K562 (cell line): ENCODE data around the gene FTO. TPM values are rescaled to one million over a fixed set of nuclear protein-coding genes. Genes with fewer than 3 reads are reported as not detected.

ENCODE experiments used
- ETS1 ChIP-seq: conservative IDR thresholded peaks from 2 replicates; pipeline ENCODE4 v1.6.1; 2011; ENCODE audit warnings: low read depth, mild to moderate bottlenecking, low read length; ENCODE audit not compliant: control insufficient read depth
- FOSL1 ChIP-seq: fragments of 200-800 bp; sonication (Bioruptor generic); conservative IDR thresholded peaks from 2 replicates; pipeline ENCODE4 v1.6.1; 2016; ENCODE audit warnings: missing genetic modification characterization, missing compliant biosample characterization
- SPI1 ChIP-seq: IDR thresholded peaks from 2 replicates; pipeline ENCODE4 v1.6.1; 2011; ENCODE audit warnings: low read depth, low read length, control low read depth, borderline replicate concordance
- ZC3H4 ChIP-seq: sonication (generic); formaldehyde crosslinking; IDR thresholded peaks from 2 replicates; pipeline ENCODE4 v1.9.0; 2021; ENCODE audit warnings: missing genetic modification reagents, borderline replicate concordance
- polyA plus RNA-seq, 8 experiments: library from polyadenylated mRNA; depleted of rRNA in 4 of 8; stranded (reverse) in 5 of 8; unstranded in 3 of 8; fragments of >200 nt; fragmentation: Nextera tagmentation in 2 of 8; fragmentation: Illumina TruSeq in 1 of 8; extraction: Ambion mirVana in 2 of 8; extraction: Trizol in 1 of 8; gene quantifications; 2 replicates each; pipeline versions ENCODE4 v1.2.1 to v1.2.3, GENCODE V29; 2011 to 2014; ENCODE audit warnings: inconsistent platforms in 1 of 8, missing spikeins in 1 of 8
- total RNA-seq, 7 experiments: library from RNA; depleted of rRNA in 6 of 7; stranded (reverse); fragments of >200 nt in 6 of 7; fragmentation: Illumina TruSeq in 2 of 7; extraction: Trizol in 2 of 7; gene quantifications; 2 replicates each; pipeline versions ENCODE4 v1.2.1 to v1.2.3, GENCODE V29; 2011 to 2021; ENCODE audit warnings: low replicate concordance in 1 of 7
- TF ChIP-seq, protein P1 (sequence below): fragments of 250-450 bp; sonication (Bioruptor Pico); IDR thresholded peaks from 2 replicates; pipeline ENCODE4 v1.4.0; 2020
- TF ChIP-seq, protein P2 (sequence below): fragments of 450-650 bp; formaldehyde crosslinking; IDR thresholded peaks from 2 replicates; pipeline ENCODE4 v1.4.0; 2022; ENCODE audit warnings: mild to moderate bottlenecking, moderate library complexity

Gene FTO
- total and polyA plus RNA-seq, 9 of the 15 experiments (the other 6 are each of a cell fraction or from before 2014, with no cell fraction given) = 11.3 to 27.7 (median 25.5) TPM

DNA sequence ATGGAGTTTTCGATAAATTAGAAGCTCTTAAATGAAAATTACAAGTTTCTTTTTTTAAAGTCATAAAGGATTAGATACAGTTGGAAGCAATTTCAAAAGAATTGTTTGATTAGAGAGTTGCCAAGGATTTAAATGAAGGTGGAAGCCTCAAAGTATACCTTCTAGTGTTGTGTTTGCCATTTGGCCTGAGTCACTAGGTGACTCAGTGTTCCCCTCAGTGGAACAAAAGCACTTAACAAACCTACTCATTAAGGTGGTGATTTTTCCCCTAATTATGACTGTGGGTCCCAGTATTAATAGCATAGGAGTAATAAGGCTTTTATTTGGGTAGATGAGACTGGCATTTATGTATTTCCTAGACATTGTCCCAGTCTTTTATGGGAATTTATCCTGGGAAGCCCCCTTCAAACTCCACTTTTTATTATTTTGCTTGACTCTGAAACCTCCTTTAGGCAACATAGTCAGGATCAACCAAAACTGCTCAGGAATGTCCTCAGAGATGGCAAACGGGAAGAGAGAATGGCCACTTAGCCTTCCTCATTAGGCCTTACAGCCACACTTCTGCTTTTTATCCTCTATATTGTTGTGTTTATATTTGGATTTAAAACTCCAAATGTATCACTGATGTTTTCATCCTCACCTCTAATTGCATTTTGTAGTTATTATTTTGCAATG lies 161.0 kb downstream of the FTO start (continued):
- TF ChIP-seq, protein P1, sequence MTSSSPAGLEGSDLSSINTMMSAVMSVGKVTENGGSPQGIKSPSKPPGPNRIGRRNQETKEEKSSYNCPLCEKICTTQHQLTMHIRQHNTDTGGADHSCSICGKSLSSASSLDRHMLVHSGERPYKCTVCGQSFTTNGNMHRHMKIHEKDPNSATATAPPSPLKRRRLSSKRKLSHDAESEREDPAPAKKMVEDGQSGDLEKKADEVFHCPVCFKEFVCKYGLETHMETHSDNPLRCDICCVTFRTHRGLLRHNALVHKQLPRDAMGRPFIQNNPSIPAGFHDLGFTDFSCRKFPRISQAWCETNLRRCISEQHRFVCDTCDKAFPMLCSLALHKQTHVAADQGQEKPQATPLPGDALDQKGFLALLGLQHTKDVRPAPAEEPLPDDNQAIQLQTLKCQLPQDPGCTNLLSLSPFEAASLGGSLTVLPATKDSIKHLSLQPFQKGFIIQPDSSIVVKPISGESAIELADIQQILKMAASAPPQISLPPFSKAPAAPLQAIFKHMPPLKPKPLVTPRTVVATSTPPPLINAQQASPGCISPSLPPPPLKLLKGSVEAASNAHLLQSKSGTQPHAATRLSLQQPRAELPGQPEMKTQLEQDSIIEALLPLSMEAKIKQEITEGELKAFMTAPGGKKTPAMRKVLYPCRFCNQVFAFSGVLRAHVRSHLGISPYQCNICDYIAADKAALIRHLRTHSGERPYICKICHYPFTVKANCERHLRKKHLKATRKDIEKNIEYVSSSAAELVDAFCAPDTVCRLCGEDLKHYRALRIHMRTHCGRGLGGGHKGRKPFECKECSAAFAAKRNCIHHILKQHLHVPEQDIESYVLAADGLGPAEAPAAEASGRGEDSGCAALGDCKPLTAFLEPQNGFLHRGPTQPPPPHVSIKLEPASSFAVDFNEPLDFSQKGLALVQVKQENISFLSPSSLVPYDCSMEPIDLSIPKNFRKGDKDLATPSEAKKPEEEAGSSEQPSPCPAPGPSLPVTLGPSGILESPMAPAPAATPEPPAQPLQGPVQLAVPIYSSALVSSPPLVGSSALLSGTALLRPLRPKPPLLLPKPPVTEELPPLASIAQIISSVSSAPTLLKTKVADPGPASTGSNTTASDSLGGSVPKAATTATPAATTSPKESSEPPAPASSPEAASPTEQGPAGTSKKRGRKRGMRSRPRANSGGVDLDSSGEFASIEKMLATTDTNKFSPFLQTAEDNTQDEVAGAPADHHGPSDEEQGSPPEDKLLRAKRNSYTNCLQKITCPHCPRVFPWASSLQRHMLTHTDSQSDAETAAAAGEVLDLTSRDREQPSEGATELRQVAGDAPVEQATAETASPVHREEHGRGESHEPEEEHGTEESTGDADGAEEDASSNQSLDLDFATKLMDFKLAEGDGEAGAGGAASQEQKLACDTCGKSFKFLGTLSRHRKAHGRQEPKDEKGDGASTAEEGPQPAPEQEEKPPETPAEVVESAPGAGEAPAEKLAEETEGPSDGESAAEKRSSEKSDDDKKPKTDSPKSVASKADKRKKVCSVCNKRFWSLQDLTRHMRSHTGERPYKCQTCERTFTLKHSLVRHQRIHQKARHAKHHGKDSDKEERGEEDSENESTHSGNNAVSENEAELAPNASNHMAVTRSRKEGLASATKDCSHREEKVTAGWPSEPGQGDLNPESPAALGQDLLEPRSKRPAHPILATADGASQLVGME = no peak
- TF ChIP-seq ETS1 (no peak), ZC3H4 (CRISPR knock-in tag) (no peak), SPI1 (peak; percentile 89), FOSL1 (tag) (peak; percentile 80)
- TF ChIP-seq, protein P2, sequence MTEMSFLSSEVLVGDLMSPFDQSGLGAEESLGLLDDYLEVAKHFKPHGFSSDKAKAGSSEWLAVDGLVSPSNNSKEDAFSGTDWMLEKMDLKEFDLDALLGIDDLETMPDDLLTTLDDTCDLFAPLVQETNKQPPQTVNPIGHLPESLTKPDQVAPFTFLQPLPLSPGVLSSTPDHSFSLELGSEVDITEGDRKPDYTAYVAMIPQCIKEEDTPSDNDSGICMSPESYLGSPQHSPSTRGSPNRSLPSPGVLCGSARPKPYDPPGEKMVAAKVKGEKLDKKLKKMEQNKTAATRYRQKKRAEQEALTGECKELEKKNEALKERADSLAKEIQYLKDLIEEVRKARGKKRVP (CRISPR knock-in tag) = 0 out of 2 replicates have a peak, but pooled peaks have one; percentile 26
